OCI-LY3 (cell line): Measurements from ENCODE around the gene TTC28.

ENCODE experiments used
- H2AFZ ChIP-seq: fragments of 200-600, 300-600 bp; shearing (Covaris generic); 2 replicates; pipeline ENCODE4 v1.6.0; 2014; ENCODE audit warnings: antibody characterized with exemption, low read depth, low read length
- H3K27ac ChIP-seq: fragments of 200-600, 300-600 bp; sonication (generic); 2 replicates; pipeline ENCODE4 v1.5.1; 2014; ENCODE audit warnings: mild to moderate bottlenecking, low read length, moderate library complexity, mixed read lengths
- H3K27me3 ChIP-seq: fragments of 200-600, 300-600 bp; sonication (generic); 2 replicates; pipeline ENCODE4 v1.6.1; 2014; ENCODE audit warnings: low read depth, low read length, mixed read lengths
- H3K36me3 ChIP-seq: fragments of 200-600, 300-600 bp; sonication (generic); replicated peaks from 2 replicates; pipeline ENCODE3; 2014; ENCODE audit warnings: low read depth, low read length, mixed read lengths
- H3K4me1 ChIP-seq: fragments of 300-600, 200-600 bp; sonication (generic); 2 replicates; pipeline ENCODE4 v1.6.1; 2014; ENCODE audit warnings: low read length, mixed read lengths
- H3K4me2 ChIP-seq: fragments of 200-600, 300-600 bp; sonication (generic); 2 replicates; pipeline ENCODE4 v1.6.1; 2014; ENCODE audit warnings: low read length, mixed read lengths
- H3K4me3 ChIP-seq: fragments of 300-600, 200-600 bp; sonication (generic); 2 replicates; pipeline ENCODE4 v1.5.1; 2014; ENCODE audit warnings: antibody characterized with exemption, mild to moderate bottlenecking, low read length, moderate library complexity
- H3K79me2 ChIP-seq: fragments of 300-600, 200-600 bp; shearing (Covaris generic); 2 replicates; pipeline ENCODE4 v1.6.1; 2014; ENCODE audit warnings: mild to moderate bottlenecking, low read length, mixed read lengths
- H3K9ac ChIP-seq: fragments of 300-600, 200-600 bp; shearing (Covaris generic); 2 replicates; pipeline ENCODE4 v1.6.0; 2014; ENCODE audit warnings: mild to moderate bottlenecking, low read length, moderate library complexity
- H3K9me3 ChIP-seq: fragments of 200-600, 300-600 bp; shearing (Covaris generic); 2 replicates; pipeline ENCODE4 v1.6.1; 2014; ENCODE audit warnings: low read length, mixed read lengths; ENCODE audit not compliant: insufficient read depth
- H4K20me1 ChIP-seq: fragments of 200-600, 300-600 bp; sonication (generic); 2 replicates; pipeline ENCODE4 v1.6.1; 2016; ENCODE audit warnings: low read length, mixed read lengths; ENCODE audit not compliant: insufficient read depth
- CTCF ChIP-seq: fragments of 200-600, 300-600 bp; sonication (generic); IDR thresholded peaks from 2 replicates; pipeline ENCODE4 v1.5.1; 2014; ENCODE audit warnings: antibody characterized with exemption, low read length, low read depth
- EZH2phosphoT487 ChIP-seq: fragments of 200-600 bp; shearing (Covaris generic); IDR thresholded peaks from 2 replicates; pipeline ENCODE4 v1.6.1; 2018; ENCODE audit warnings: antibody characterized with exemption, mixed run types, low read depth

Gene TTC28

DNA sequence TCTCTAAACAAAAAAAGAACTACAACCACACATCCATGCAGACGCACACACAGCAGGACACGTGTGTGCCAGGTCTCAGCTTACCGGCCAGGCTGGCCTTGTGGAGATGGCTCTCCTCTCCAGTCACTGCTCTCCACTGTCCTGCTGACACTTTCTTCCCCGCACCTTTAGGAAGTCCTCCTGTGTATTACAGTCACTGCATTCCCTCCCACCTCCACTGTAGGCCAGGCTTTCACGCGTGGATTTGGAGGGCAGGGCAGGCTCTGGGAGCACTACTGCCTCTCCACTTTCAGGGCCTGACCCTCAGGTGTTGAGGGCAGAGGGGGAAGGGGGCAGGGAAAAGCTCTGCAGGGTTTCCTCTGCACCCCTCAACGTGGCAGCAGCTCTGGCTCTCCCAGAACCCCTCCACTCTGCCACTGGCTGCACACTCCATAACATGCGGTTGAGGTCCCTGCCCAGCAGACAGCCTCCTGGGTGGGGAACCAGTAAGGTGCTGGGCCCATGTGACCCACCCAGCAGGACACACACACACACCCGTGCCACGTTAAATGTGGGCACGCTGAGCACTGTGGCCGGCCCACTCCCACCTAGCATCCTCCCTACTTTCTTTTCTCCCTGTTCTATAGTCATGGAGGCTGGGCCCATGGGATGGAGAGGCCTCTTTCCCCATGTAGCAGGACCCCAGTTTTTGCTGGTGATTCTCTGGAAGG, 653.6 kb downstream of the TTC28 start:
- Histone ChIP-seq H3K9ac (no peak overlapping the region), H3K4me1 (no peaks in the 10 kb centered on the region), H4K20me1 (no peaks in the 10 kb centered on the region), H3K27me3 (no peaks in the 10 kb centered on the region), H2AFZ (no peak overlapping the region), H3K27ac (no peak overlapping the region), H3K4me2 (no peak overlapping the region), H3K9me3 (no peaks in the 10 kb centered on the region), H3K36me3 (no peaks in the 10 kb centered on the region), H3K79me2 (no peaks in the 10 kb centered on the region), H3K4me3 (no peak overlapping the region)
- TF ChIP-seq EZH2phosphoT487 = no peak

- Histone ChIP-seq H4K20me1 (no peaks in the 10 kb centered on the region), H3K27ac (no peak overlapping the region), H3K4me3 (no peak overlapping the region), H3K27me3 (no peaks in the 10 kb centered on the region), H3K9me3 (no peaks in the 10 kb centered on the region), H3K9ac (no peak overlapping the region), H3K4me2 (no peak overlapping the region), H3K36me3 (no peaks in the 10 kb centered on the region), H3K79me2 (no peaks in the 10 kb centered on the region), H2AFZ (no peak overlapping the region), H3K4me1 (no peaks in the 10 kb centered on the region)
- TF ChIP-seq CTCF (no peak), EZH2phosphoT487 (no peak)
Observed at GRCh38 chr22:28025333-28025732, 654.3 kb downstream of the TTC28 start.

DNA sequence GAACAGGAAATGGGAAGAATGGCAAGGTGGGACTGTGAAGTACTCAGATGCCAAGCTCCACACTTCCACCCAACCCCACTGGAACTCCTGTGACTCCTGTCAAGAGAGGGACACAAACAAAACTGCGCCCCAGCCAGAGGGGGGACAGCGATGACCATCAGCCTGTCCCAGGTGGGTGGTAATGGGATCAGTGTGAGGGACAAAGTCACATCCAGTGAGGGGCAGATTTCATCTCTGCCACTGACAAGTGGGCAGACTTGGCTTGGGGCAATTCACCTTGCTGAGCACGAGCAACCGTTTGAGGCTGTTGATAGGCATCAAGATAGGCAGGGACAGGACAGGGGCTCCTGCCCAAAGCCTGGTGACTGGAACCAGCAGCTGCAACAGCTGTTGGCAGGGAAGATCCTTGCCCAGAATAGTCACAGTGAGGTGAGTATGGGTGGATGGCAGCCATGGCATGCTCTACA, 655.2 kb downstream of the TTC28 start:
- H3K4me3 ChIP-seq = no peak overlapping the region
- no peaks in the 10 kb centered on the region for H4K20me1 ChIP-seq
- no peak overlapping the region for H3K27ac ChIP-seq
- H3K79me2 ChIP-seq = no peaks in the 10 kb centered on the region
- no peak overlapping the region for H3K4me2 ChIP-seq
- H3K27me3 ChIP-seq = no peaks in the 10 kb centered on the region
- H2AFZ ChIP-seq = no peak overlapping the region
- no peak overlapping the region for H3K9ac ChIP-seq
- no peaks in the 10 kb centered on the region for H3K4me1 ChIP-seq
- no peaks in the 10 kb centered on the region for H3K9me3 ChIP-seq
- no peaks in the 10 kb centered on the region for H3K36me3 ChIP-seq
- TF ChIP-seq EZH2phosphoT487 (no peak), CTCF (no peak)

GRCh38 chr22:28023774-28024173, 655.9 kb downstream of the TTC28 start:
- Histone ChIP-seq H2AFZ (no peak overlapping the region), H3K27ac (no peak overlapping the region), H3K4me3 (no peak overlapping the region), H3K4me1 (no peaks in the 10 kb centered on the region), H3K4me2 (no peak overlapping the region), H3K27me3 (no peaks in the 10 kb centered on the region), H4K20me1 (no peaks in the 10 kb centered on the region), H3K36me3 (no peaks in the 10 kb centered on the region), H3K79me2 (no peaks in the 10 kb centered on the region), H3K9ac (no peak overlapping the region), H3K9me3 (no peaks in the 10 kb centered on the region)
- no peak for TF ChIP-seq CTCF
- no peak for TF ChIP-seq EZH2phosphoT487

GRCh38 chr22:28023036-28023435, 656.6 kb downstream of the TTC28 start:
- Histone ChIP-seq H3K9ac (no peak overlapping the region), H3K27me3 (no peaks in the 10 kb centered on the region), H3K4me1 (no peaks in the 10 kb centered on the region), H3K79me2 (no peaks in the 10 kb centered on the region), H3K9me3 (no peaks in the 10 kb centered on the region), H2AFZ (no peak overlapping the region), H3K4me3 (no peak overlapping the region), H3K27ac (no peak overlapping the region), H4K20me1 (no peaks in the 10 kb centered on the region), H3K4me2 (no peak overlapping the region), H3K36me3 (no peaks in the 10 kb centered on the region)
- TF ChIP-seq EZH2phosphoT487 = no peak
- no peak for TF ChIP-seq CTCF
